HG03196 (cell line): ENCODE measurements around the gene HOXA9.

Source experiments
- ATAC-seq: cut with Tn5 transposase; IDR thresholded peaks from one replicate; pipeline ENCODE4 v1.9.1; 2021; ENCODE audit not compliant: unreplicated experiment

The HOXA9 gene

DNA sequence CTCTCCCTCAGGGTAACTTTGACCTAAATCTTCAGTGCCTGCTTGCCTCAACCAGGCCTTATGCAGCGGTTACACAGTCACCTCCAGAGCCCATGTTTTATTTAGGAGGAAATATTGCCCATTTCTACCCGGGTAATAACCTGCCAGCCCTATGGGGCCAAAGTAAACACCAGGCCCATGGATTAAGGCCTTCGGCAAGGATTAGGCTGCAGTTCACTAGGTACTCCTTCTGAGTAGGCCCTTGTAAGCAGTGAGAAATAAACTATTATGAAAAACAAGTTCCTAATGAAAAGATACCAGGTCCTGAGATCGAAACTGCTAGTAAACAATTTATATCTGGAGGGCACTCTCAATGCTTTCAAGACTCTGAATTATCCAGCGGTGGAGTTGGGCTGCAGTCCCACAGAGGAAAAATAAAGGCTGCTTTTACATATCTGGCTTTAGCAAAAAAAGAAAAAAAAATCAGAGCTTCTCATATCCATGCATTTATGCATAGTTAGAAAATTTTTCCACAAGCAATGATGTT lies 12.5 kb upstream of the HOXA9 start:
- no peak for ATAC-seq

DNA sequence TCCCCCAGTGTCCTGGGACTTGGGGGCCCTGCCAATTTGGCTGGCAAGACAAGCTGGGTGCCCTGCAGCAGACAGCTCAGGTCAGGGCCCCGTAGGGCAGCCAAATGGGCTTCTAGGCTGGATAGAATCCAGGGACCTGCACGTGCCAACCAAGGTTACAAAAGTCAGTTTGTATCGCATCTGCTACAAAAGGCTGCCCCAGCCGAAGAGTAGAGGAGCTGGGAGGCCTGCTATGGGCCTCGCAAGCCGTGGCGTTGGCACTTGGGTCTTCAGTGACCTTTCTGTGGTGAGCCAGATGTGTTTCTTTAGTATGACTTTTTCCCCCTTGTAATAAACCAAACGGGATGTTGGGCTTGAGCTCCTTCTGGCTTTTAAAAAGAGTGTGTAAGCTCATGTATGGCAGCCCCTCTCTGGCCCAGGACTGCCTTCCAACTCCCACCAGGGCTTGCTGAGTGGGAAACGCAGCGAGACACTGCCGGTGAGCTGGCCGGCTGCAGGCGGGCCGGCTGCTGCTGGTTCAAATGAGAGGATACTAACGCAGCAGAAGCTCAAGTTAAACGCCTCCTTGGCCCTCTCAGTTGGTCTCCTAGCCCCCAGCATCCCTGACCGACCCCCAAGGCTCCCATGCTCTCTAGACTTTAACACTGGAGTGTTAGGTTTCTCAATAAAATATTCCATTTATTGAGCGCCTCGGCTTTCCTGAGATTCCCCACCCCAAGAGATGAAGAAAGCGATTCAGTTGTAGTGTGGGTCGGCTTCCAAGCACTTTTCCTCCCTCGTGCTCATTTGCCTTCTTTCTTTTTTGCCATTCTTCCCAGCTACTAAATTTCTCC lies 11.8 kb upstream of the HOXA9 start:
- ATAC-seq, result no peak

DNA sequence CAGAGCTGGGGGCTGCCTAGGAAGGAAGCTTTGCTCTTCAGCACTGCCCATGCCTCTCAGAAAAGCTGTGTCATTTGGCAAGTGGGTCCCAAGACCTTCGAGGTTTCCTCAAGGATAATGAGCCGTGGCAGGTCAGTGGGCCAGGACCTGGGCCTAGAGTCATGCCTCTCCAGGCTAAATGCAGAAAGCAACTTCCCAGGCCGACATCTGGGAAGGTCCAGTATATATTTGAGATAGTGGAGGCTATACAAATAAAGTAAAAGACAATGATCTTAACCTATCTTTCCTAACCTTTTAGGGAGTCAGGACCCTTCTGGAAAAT lies 11.1 kb upstream of the HOXA9 start:
- no peak for ATAC-seq

GRCh38 chr7:27175626-27176523 lies 10.5 kb upstream of the HOXA9 start:
- no peak for ATAC-seq

DNA sequence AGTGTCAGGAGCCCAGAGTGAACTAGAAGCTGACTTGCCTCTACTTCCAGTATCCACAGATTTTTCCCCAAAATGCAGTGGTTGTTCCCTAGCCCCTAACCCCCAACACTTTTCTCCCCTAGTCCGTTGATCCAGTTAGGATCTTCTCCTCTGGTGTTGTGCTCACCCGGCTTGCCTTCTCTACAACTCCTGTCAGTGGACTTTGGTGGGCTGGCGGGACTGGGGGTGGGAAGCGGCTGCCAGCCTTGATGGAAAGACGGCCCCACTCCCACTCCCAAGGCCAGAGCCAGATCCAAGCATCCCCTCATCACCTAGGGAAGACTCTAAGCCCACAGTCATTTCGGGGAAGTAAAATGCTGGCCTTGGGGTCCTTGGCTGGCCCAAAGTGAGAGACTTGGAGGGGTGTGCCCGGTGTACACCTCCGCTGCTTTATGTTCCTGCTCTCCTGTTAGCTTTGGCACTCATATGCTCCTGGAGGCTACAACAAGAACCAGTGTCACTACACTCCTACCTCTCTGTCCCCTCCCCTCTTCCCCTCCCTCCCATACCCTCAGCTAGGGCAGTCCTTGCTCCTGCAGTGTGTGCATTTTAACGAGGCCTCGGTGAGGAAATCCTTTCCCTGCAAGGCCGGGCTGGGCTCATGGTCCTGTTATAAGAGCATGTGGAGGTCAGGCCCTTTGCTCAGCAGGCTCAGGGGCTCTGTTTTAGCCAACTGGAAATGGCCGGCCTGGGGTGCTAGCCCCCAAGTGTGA lies 9.7 kb upstream of the HOXA9 start:
- no peak for ATAC-seq

- no peak for ATAC-seq
Observed at GRCh38 chr7:27173956-27174873, 8.9 kb upstream of the HOXA9 start, which contains the start of gene HOXA10. Gene HOXA10 (minus strand): TSS chr7:27174320. CDS start chr7:27174306, 14 bp downstream.

DNA sequence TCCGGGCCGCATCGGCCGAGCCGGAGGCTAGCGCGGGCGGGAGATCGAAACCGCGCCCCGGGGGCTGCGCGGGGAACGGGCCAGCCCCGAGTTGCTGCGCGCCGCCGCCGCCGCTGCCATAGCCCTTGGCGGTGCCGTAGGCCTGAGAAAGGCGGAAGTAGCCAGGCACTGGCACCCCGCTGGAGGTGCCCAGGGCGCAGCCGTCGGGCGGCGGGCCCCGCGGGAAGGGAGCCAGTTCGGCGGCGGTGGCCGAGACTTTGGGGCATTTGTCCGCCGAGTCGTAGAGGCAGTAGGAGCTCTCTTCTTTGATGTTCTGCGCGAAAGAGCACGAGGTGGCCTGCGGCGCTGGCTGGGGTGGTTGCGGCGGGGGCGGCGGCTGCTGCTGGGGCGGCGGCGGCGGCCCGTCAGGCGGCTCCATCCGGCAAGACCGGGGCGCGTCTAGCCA lies 8.2 kb upstream of the HOXA9 start:
- no peak for ATAC-seq

DNA sequence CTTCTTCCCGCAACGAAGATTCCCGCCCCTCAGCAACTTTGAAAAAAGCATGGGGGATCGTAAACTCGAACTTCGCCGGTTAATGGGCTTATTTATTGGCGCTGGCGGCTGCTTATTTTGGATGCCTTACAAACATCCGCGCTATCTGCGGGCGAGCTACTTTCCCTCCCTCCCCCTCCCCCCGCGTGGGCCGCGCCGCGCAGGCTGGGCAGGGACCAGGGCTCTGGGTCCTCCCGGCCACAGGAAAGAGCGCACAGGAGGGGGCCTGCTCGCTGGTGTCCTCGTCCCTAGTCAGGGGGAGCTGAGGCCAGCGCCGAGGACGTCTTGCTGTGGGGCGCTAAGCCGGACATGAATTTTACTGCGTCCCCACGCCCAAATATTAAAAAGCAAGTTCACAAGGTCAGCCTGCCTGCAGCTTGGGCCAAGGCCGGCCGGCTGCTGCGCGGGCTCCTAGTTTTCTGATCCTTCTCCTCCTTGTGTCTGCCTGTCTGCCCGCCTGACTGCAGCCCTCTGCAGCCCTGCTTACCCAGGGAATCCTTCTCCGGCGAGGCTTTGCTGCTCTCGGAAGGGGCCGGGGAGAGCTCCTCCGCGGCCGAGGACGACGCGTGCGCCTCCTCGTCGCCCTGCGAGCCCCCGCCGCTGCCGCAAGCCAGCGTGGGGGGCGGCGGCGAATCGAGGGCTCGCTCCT lies 7.6 kb upstream of the HOXA9 start:
- ATAC-seq, result no peak

DNA sequence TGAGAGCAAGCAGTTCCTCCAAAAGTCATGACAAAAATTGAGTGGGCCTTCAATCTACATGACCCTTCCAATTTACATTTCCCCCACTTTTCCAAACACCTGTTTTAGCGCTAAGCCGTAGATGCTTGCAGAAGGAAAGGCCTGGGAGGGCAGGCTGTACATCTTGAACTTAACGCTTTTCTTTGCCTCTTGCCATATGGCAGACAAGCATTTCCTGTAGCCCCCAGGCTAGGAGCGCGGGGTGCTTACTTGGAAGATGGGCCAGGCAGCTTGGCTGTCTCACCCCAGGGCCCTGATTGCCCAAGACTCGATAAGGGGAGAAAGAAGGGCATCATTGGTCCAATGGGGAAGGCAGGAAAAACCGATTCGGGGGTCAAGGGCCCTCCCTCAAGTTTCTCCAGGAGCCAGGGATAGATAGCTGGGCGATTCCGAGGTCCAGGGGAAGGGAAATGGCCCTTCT lies 7.0 kb upstream of the HOXA9 start:
- ATAC-seq, result no peak

DNA sequence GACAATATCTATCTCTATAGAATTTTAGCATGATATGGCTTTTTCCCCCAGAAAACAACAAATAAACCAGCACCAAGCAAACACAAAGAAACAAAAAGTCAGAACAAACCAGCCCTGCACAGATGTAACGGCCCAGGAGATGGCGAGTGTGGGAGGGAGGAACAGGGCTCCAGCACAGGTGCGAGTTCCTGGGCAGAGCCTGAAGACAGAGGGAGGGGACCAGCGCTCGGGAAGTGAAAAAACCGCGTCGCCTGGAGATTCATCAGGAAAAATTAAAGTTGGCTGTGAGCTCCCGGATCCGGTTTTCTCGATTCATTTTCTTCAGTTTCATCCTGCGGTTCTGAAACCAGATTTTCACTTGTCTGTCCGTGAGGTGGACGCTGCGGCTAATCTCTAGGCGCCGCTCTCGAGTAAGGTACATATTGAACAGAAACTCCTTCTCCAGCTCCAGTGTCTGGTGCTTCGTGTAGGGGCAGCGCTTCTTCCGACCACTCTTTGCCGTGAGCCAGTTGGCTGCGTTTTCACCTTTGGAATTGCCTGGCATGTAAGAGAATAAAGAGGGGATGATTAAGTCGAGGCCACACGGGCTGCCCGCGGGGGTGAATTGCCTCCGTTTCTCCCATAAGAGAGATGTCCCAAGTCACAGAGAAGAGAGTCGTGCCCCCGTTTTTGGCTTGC lies 6.4 kb upstream of the HOXA9 start:
- ATAC-seq, result no peak

DNA sequence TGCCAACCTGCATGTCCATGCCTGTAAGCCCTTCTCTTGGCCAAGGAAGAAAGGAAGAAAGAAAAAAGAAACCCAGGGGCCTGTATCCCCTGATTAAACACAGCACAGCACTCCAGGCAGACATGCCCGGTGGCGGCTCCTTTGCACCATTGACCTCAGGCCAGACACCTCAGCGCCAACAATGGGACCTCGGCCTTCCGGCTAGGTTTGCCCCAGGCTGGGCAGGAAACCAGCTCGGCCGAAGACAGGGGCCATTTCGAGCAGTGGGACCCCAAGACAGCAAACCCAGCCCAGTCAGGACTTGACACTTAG lies 5.9 kb upstream of the HOXA9 start:
- no peak for ATAC-seq

DNA sequence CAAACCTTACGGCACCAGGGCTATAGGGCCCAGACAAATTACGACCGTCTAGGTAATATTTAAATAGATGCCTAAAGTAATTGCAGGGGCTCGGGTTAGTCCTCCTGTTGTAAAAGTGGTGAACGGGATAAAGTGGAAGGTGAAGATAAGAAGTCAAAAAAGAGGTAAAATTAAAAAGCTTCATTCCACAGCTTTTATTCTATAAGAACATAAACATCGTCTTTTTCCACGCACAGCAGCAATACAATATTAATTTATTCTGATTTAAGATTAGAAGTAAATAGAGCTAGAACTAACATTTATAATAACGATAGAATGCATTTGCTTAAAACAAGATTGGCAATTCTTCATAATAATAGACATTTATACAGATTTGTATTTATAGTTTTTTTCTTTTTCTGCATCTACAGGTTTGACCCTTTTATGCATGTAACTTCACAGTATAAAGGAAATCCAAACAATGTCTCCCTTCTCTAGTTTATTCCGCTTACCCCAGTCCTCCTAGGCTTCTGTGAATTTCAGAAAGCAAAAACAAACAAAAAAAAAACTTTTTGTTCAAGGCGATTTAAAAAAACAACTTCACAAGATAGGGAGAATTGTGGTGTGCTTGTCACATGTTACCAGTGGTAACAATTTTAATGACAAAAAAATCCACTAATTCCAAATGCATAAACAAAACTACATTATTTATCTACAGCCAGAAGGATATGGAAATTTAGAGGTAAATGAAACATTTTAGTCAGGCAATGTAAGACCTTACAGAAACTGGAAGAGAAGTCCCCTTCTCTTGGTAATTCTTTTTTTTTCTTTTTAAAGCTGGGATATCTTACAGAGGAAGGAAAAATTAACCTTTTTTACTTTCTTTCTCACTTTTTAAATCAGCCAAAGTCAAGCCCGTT lies 5.3 kb upstream of the HOXA9 start:
- no peak for ATAC-seq

GRCh38 chr7:27169658-27170425 lies 4.5 kb upstream of the HOXA9 start:
- ATAC-seq, result no peak

GRCh38 chr7:27168265-27168947 lies 3.1 kb upstream of the HOXA9 start:
- ATAC-seq, result no peak

DNA sequence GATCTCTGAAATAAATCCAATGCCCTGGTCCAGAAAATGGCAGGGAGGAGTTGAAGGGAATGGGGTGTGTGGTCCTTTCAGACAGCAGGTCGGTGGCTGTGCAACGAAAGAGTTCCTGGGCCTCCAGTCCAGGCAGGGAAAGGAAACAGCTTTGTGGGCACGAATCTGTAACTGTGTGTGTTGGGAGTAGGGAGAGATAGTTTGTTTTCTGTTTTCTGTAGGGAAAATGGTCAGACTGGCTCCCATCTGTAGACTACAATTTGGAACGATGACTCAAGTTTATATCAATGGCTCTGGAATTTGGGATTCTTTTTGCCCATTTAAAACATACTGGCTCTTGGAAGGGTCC lies 2.6 kb upstream of the HOXA9 start:
- ATAC-seq, result no peak

GRCh38 chr7:27166531-27167505 lies 1.5 kb upstream of the HOXA9 start:
- no peak for ATAC-seq
